ELR (cell line): ENCODE results near the gene URB1.
"Not testable (repeated sequence)": the region's sequence is repeated elsewhere in the genome, so short reads cannot be mapped to it uniquely, and the experiment has no call there.

Source experiments
- DNase-seq: peaks from one replicate; pipeline ENCODE4 v3.0.0-alpha.2; 2015; ENCODE audit warnings: low read depth

URB1 gene

GRCh38 chr21:32392880-32393676, at the start of gene URB1:
URB1 (minus strand) TSS chr21:32393012; CDS start chr21:32392910, 102 bp downstream.
- DNase-seq: peak; percentile 84

GRCh38 chr21:32437729-32438128, 44.9 kb upstream of the URB1 start:
- no peak for DNase-seq

GRCh38 chr21:32432982-32433660, 40.3 kb upstream of the URB1 start:
- not testable (repeated sequence) for DNase-seq

- no peak for DNase-seq
These were observed 35.3 kb upstream of the URB1 start for GRCh38 chr21:32427958-32428623.

- DNase-seq: peak; percentile 38
These were observed 33.8 kb upstream of the URB1 start for GRCh38 chr21:32426592-32427051.

GRCh38 chr21:32426066-32426465, 33.3 kb upstream of the URB1 start:
- DNase-seq: no peak

GRCh38 chr21:32425628-32426027, 32.8 kb upstream of the URB1 start:
- no peak for DNase-seq

GRCh38 chr21:32424674-32425073, 31.9 kb upstream of the URB1 start:
- DNase-seq: peak; percentile 66

- peak; percentile 17 for DNase-seq
These were observed 31.4 kb upstream of the URB1 start for GRCh38 chr21:32424191-32424535.

- peak; percentile 93 for DNase-seq
These were observed 30.7 kb upstream of the URB1 start for GRCh38 chr21:32423320-32424190.

- no peak for DNase-seq
These were observed 29.3 kb upstream of the URB1 start for GRCh38 chr21:32422064-32422463.

GRCh38 chr21:32418146-32418545, 25.3 kb upstream of the URB1 start:
- no peak for DNase-seq

GRCh38 chr21:32415451-32416398, 22.9 kb upstream of the URB1 start:
- DNase-seq: no peak

GRCh38 chr21:32414579-32415358, 22.0 kb upstream of the URB1 start:
- peak; percentile 71 for DNase-seq

- peak; percentile 25 for DNase-seq
These were observed 21.1 kb upstream of the URB1 start for GRCh38 chr21:32413697-32414578.

GRCh38 chr21:32413015-32413504, 20.2 kb upstream of the URB1 start:
- DNase-seq: peak; percentile 35

- DNase-seq: peak; percentile 66
These were observed 19.6 kb upstream of the URB1 start, which contains the start of gene EVA1C for GRCh38 chr21:32412162-32413014. EVA1C (plus strand) TSS chr21:32412706; CDS start chr21:32412854, 148 bp downstream.
